SK-N-SH (cell line): ENCODE measurements around the gene TGFBR3.

Experiments used
- CHD2 ChIP-seq: fragments of 150-350 bp; IDR thresholded peaks from 2 replicates; pipeline ENCODE4 v1.6.1; 2018; ENCODE audit warnings: low read length; ENCODE audit not compliant: partially characterized antibody
- CTCF ChIP-seq: fragments of 200-600 bp; sonication (generic); IDR thresholded peaks from 2 replicates; pipeline ENCODE4 v1.6.1; 2017; ENCODE audit warnings: antibody characterized with exemption, mild to moderate bottlenecking, moderate library complexity
- EP300 ChIP-seq, 2 experiments: IDR thresholded peaks; 2 replicates each; pipeline versions ENCODE4 v1.4.0 to v1.6.1; 2012; ENCODE audit warnings: borderline replicate concordance in 1 of 2, low read depth in 1 of 2, low read length in 1 of 2
- EZH2phosphoT487 ChIP-seq: fragments of 200-600 bp; sonication (generic); IDR thresholded peaks from 2 replicates; pipeline ENCODE4 v1.6.1; 2017; ENCODE audit warnings: low read depth, mixed run types, mild to moderate bottlenecking, antibody characterized with exemption, moderate library complexity, borderline replicate concordance
- FOXJ3 ChIP-seq: sonication (generic); formaldehyde crosslinking; IDR thresholded peaks from 2 replicates; pipeline ENCODE4 v1.5.1; 2020; ENCODE audit warnings: mild to moderate bottlenecking, missing genetic modification reagents
- FOXM1 ChIP-seq: IDR thresholded peaks from 2 replicates; pipeline ENCODE4 v1.4.0; 2012; ENCODE audit warnings: low read depth, mild to moderate bottlenecking
- MXI1 ChIP-seq: IDR thresholded peaks from 2 replicates; pipeline ENCODE4 v1.6.1; 2012; ENCODE audit warnings: mild to moderate bottlenecking, low read depth, low read length, improper control_type of control experiment
- NFIC ChIP-seq: IDR thresholded peaks from 2 replicates; pipeline ENCODE4 v1.4.0; 2012; ENCODE audit warnings: borderline replicate concordance
- NRF1 ChIP-seq: IDR thresholded peaks from 2 replicates; pipeline ENCODE4 v1.6.1; 2012; ENCODE audit warnings: low read depth, mild to moderate bottlenecking, low read length
- POLR2AphosphoS5 ChIP-seq: IDR thresholded peaks from 2 replicates; pipeline ENCODE4 v1.6.1; 2012; ENCODE audit warnings: low read depth, low read length
- SIN3A ChIP-seq: IDR thresholded peaks from 2 replicates; pipeline ENCODE4 v1.6.1; 2012; ENCODE audit warnings: low read depth, mild to moderate bottlenecking, low read length, moderate library complexity, borderline replicate concordance
- TCF12 ChIP-seq: IDR thresholded peaks from 2 replicates; pipeline ENCODE4 v1.4.0; 2012
- TEAD4 ChIP-seq: IDR thresholded peaks from 2 replicates; pipeline ENCODE4 v1.4.0; 2012; ENCODE audit warnings: mild to moderate bottlenecking, borderline replicate concordance; ENCODE audit not compliant: insufficient read depth
- USF1 ChIP-seq: IDR thresholded peaks from 2 replicates; pipeline ENCODE4 v1.4.0; 2012; ENCODE audit warnings: low read depth, borderline replicate concordance

GRCh38 chr1:91718368-91718767 is 167.6 kb downstream of the TGFBR3 start:
- no peak for TF ChIP-seq EP300 (IDR thresholded peaks at IDR 0.05; ENCODE audit: borderline replicate concordance in 1 of 2, low read depth in 1 of 2, low read length in 1 of 2)
- no peak for TF ChIP-seq NFIC
- no peak for TF ChIP-seq CTCF
- TF ChIP-seq TCF12, result no peak
- TF ChIP-seq MXI1, result no peak
- no peak for TF ChIP-seq POLR2AphosphoS5
- no peak for TF ChIP-seq FOXM1
- no peak for TF ChIP-seq FOXJ3 (CRISPR knock-in tag)
- TF ChIP-seq TEAD4, result no peak
- no peak for TF ChIP-seq USF1
- TF ChIP-seq CHD2, result no peak
- no peak for TF ChIP-seq EZH2phosphoT487
- TF ChIP-seq NRF1, result no peak
- no peak for TF ChIP-seq SIN3A
